OCI-LY7 (cell line): ENCODE measurements around the gene BCDIN3D.

Experiments
- CTCF ChIP-seq: fragments of 200-600 bp; sonication (generic); conservative IDR thresholded peaks from 2 replicates; pipeline ENCODE4 v1.5.1; 2014; ENCODE audit warnings: mild to moderate bottlenecking, antibody characterized with exemption, low read length, moderate library complexity, mixed read lengths
- EZH2phosphoT487 ChIP-seq: fragments of 200-600 bp; sonication (generic); IDR thresholded peaks from 2 replicates; pipeline ENCODE4 v1.6.1; 2018; ENCODE audit warnings: low read depth, borderline replicate concordance, mild to moderate bottlenecking, mixed run types, antibody characterized with exemption, low read length, moderate library complexity, mixed read lengths

GRCh38 chr12:49806321-49806813 lies 36.5 kb downstream of the BCDIN3D start:
- TF ChIP-seq CTCF: no peak
- TF ChIP-seq EZH2phosphoT487: no peak
